HepG2 (cell line): ENCODE results near the gene TLR2. TPM values are rescaled to one million over a fixed set of nuclear protein-coding genes. Genes with fewer than 3 reads are reported as not detected.

Experiments used
- ATAC-seq: fragments of 200-7000 bp; cut with Tn5 transposase; 3 replicates; pipeline ENCODE4 v1.9.1; 2020; ENCODE audit warnings: mild to moderate bottlenecking, moderate library complexity
- BruUV-seq: library from RNA; stranded (reverse); fragments of 400-500 nt; replicated peaks from 2 replicates; lab custom pipeline; 2021; lab: Mats Ljungman, UMichigan
- CTCF ChIA-PET: fragments of 300-600 bp; formaldehyde crosslinking; extraction: SDS; loops from one replicate; lab custom pipeline; 2021; ENCODE audit warnings: low total read pairs, inconsistent platforms, low intra/inter-chr PET ratio; lab: Yijun Ruan, JAX
- POLR2A ChIA-PET: fragments of 350-600 bp; sonication (Branson Sonifier 250); formaldehyde crosslinking; loops from one replicate; lab custom pipeline; 2020; ENCODE audit warnings: antibody characterized with exemption, inconsistent platforms; lab: Yijun Ruan, JAX
- DNase-seq: peaks from one replicate; pipeline ENCODE4 v3.0.0-alpha.2; 2015; ENCODE audit warnings: low spot score
- FAIRE-seq: peaks from 3 replicates; lab custom pipeline; 2011; peaks lifted over from hg19 to GRCh38; lab: Jason Lieb, UNC
- H2AFZ ChIP-seq: one replicate; pipeline ENCODE4 v1.6.1; 2011; ENCODE audit warnings: low read length, inconsistent platforms
- H3K27ac ChIP-seq: fragments of 300-600 bp; 3 replicates; pipeline ENCODE4 v1.8.0; 2011; ENCODE audit warnings: mixed run types, mild to moderate bottlenecking, mixed read lengths, low read length, inconsistent platforms; ENCODE audit not compliant: insufficient read depth; ENCODE audit errors: extremely low read length
- H3K27me3 ChIP-seq, 2 experiments: fragments of 200-600 bp in 1 of 2; 2 replicates in 1 of 2; 3 replicates in 1 of 2; pipeline versions ENCODE4 v1.6.0 to v1.8.0; 2011; ENCODE audit warnings: low read length in 2 of 2, mild to moderate bottlenecking in 2 of 2, moderate library complexity in 2 of 2, inconsistent platforms in 1 of 2; ENCODE audit not compliant: insufficient read depth in 2 of 2, control insufficient read depth in 1 of 2
- H3K36me3 ChIP-seq, 2 experiments: fragments of 200-600 bp in 1 of 2; replicated peaks in 1 of 2; 2 replicates in 1 of 2; 3 replicates in 1 of 2; pipeline versions ENCODE4 v1.5.1 to v1.8.0; 2011; ENCODE audit warnings: low read length in 2 of 2, inconsistent platforms in 1 of 2; ENCODE audit not compliant: insufficient read depth in 2 of 2, control insufficient read depth in 1 of 2
- H3K4me1 ChIP-seq: 2 replicates; pipeline ENCODE4 v1.5.1; 2012; ENCODE audit warnings: low read length, inconsistent platforms; ENCODE audit not compliant: insufficient read depth
- H3K4me2 ChIP-seq: 2 replicates; pipeline ENCODE4 v1.6.0; 2011; ENCODE audit warnings: low read depth, low read length, inconsistent platforms
- H3K4me3 ChIP-seq, 3 experiments: fragments of 200-600 bp in 1 of 3; sonication (generic), shearing (Covaris generic) in 1 of 3; replicated peaks in 1 of 3; 2 replicates each; pipeline ENCODE4 v1.5.1; 2011 to 2016; ENCODE audit warnings: low read length in 3 of 3, inconsistent platforms in 2 of 3, low read depth in 2 of 3, mild to moderate bottlenecking in 2 of 3, control low read depth in 1 of 3, mixed read lengths in 1 of 3; ENCODE audit not compliant: insufficient read depth in 1 of 3
- H3K79me2 ChIP-seq: one replicate; pipeline ENCODE4 v1.6.1; 2011; ENCODE audit warnings: low read length, inconsistent platforms; ENCODE audit not compliant: insufficient read depth
- H3K9ac ChIP-seq: 2 replicates; pipeline ENCODE4 v1.6.0; 2011; ENCODE audit warnings: mild to moderate bottlenecking, low read depth, low read length, inconsistent platforms; ENCODE audit not compliant: insufficient read depth
- H3K9me3 ChIP-seq: 2 replicates; pipeline ENCODE4 v1.5.1; 2012; ENCODE audit warnings: mild to moderate bottlenecking, low read length
- H4K20me1 ChIP-seq: 2 replicates; pipeline ENCODE4 v1.6.0; 2011; ENCODE audit warnings: inconsistent platforms, mild to moderate bottlenecking, low read length, moderate library complexity; ENCODE audit not compliant: insufficient read depth
- ATM ChIP-seq: fragments of 450-650 bp; IDR thresholded peaks from 2 replicates; pipeline ENCODE4 v1.7.1; 2017; ENCODE audit warnings: mild to moderate bottlenecking, borderline replicate concordance
- E2F5 ChIP-seq: sonication (generic); formaldehyde crosslinking; conservative IDR thresholded peaks from 2 replicates; pipeline ENCODE4 v1.4.0; 2020; ENCODE audit warnings: missing genetic modification reagents
- ELF1 ChIP-seq: sonication (generic); formaldehyde crosslinking; IDR thresholded peaks from 2 replicates; pipeline ENCODE4 v1.4.0; 2020; ENCODE audit warnings: missing genetic modification reagents
- GMEB1 ChIP-seq: sonication (generic); formaldehyde crosslinking; IDR thresholded peaks from 2 replicates; pipeline ENCODE4 v1.5.1; 2020; ENCODE audit warnings: missing genetic modification reagents, mild to moderate bottlenecking, borderline replicate concordance
- HMGA1 ChIP-seq: sonication (generic); formaldehyde crosslinking; conservative IDR thresholded peaks from 2 replicates; pipeline ENCODE4 v1.4.0; 2020; ENCODE audit warnings: missing genetic modification reagents
- MTERF4 ChIP-seq: sonication (generic); formaldehyde crosslinking; IDR thresholded peaks from 2 replicates; pipeline ENCODE4 v1.8.0; 2023; ENCODE audit warnings: mild to moderate bottlenecking, missing genetic modification reagents
- NFAT5 ChIP-seq: sonication (generic); formaldehyde crosslinking; IDR thresholded peaks from 2 replicates; pipeline ENCODE4 v1.4.0; 2020; ENCODE audit warnings: missing genetic modification reagents
- PRDM15 ChIP-seq: sonication (generic); formaldehyde crosslinking; IDR thresholded peaks from 2 replicates; pipeline ENCODE4 v1.4.0; 2020; ENCODE audit warnings: missing genetic modification reagents
- RCOR2 ChIP-seq: IDR thresholded peaks from 2 replicates; pipeline ENCODE4 v1.6.1; 2016; ENCODE audit warnings: missing biosample characterization, missing genetic modification reagents
- SP5 ChIP-seq: IDR thresholded peaks from 2 replicates; pipeline ENCODE4 v1.6.1; 2016; ENCODE audit warnings: low read depth, borderline replicate concordance
- XBP1 ChIP-seq: sonication (generic); formaldehyde crosslinking; IDR thresholded peaks from 2 replicates; pipeline ENCODE4 v1.5.0; 2020; ENCODE audit warnings: missing genetic modification reagents
- ZNF775 ChIP-seq: sonication (generic); formaldehyde crosslinking; IDR thresholded peaks from 2 replicates; pipeline ENCODE4 v1.4.0; 2020; ENCODE audit warnings: missing genetic modification reagents, mild to moderate bottlenecking, moderate library complexity, borderline replicate concordance
- ZNF777 ChIP-seq: sonication (generic); formaldehyde crosslinking; IDR thresholded peaks from 2 replicates; pipeline ENCODE4 v1.4.0; 2020; ENCODE audit warnings: missing genetic modification reagents
- in situ Hi-C: cut with HindIII; loops from 2 replicates; pipeline ENCODE4 v1.10.0; 2017; ENCODE audit warnings: low pct_unique_long_range_greater_than_20kb; ENCODE audit not compliant: extremely low pct_ligation_motif_present
- intact Hi-C: fragments of 100-400 bp; cut with micrococcal nuclease; formaldehyde crosslinking; loops from one replicate; pipeline ENCODE4 v1.10.0; 2022; ENCODE audit not compliant: unreplicated experiment
- polyA plus RNA-seq, 8 experiments: library from polyadenylated mRNA; depleted of rRNA in 3 of 8; stranded (reverse) in 7 of 8; unstranded in 1 of 8; fragments of >200 nt; fragmentation: Illumina TruSeq in 4 of 8; extraction: Trizol in 4 of 8; gene quantifications; 2 replicates each; pipeline versions ENCODE4 v1.2.1 to v1.2.3, GENCODE V29; 2011 to 2016; ENCODE audit warnings: low read depth in 4 of 8, missing spikeins in 1 of 8, mixed read lengths in 1 of 8; ENCODE audit not compliant: insufficient read depth in 1 of 8
- total RNA-seq, 5 experiments: library from RNA; depleted of rRNA; stranded (reverse); fragments of >200 nt; fragmentation: Illumina TruSeq; extraction: Trizol; gene quantifications; 2 replicates each; pipeline ENCODE4 v1.2.3, GENCODE V29; 2016; ENCODE audit warnings: low read depth in 1 of 5

TLR2 gene
- total and polyA plus RNA-seq, 2 of the 13 experiments (the other 11 are each of a cell fraction or from before 2014, with no cell fraction given): 0.63 to 0.73 TPM

- in situ Hi-C loops: no loop called here
- H4K20me1 ChIP-seq: no peaks in the 10 kb centered on the region
- H3K36me3 ChIP-seq: no peaks in the 10 kb centered on the region
- BruUV-seq: no TSS peak
- no peaks in the 10 kb centered on the region for H3K9me3 ChIP-seq
- H3K9ac ChIP-seq: no peak overlapping the region
- ATAC-seq (no peak), FAIRE-seq (no peak), DNase-seq (no peak)
- H3K4me2 ChIP-seq: no peak overlapping the region
- no peak overlapping the region for H2AFZ ChIP-seq
- ChIA-PET CTCF (no interaction called here), POLR2A (no interaction called here)
- no peaks in the 10 kb centered on the region for H3K79me2 ChIP-seq
- no peak overlapping the region for H3K27ac ChIP-seq
- intact Hi-C loops: no loop called here
- no peak overlapping the region for H3K4me3 ChIP-seq
- no peaks in the 10 kb centered on the region for H3K4me1 ChIP-seq
- no peaks in the 10 kb centered on the region for H3K27me3 ChIP-seq
- TF ChIP-seq HMGA1 (CRISPR knock-in tag) (no peak), PRDM15 (no peak), ELF1 (CRISPR knock-in tag) (no peak), XBP1 (CRISPR knock-in tag) (no peak), ZNF775 (no peak), GMEB1 (CRISPR knock-in tag) (no peak), ZNF777 (CRISPR knock-in tag) (no peak), RCOR2 (no peak), SP5 (CRISPR knock-in tag) (no peak), E2F5 (CRISPR knock-in tag) (no peak), NFAT5 (no peak), MTERF4 (CRISPR knock-in tag) (no peak), ATM (no peak)
These were observed 61.6 kb downstream of the TLR2 start for GRCh38 chr4:153745651-153746050.
